T-helper 2 cell treated with Interferon-gamma antibody and Interleukin-4, amounts not matched to agents 5 μg/mL and 100 μg/mL, for 36 hours (primary cell): ENCODE data around the gene MANBA.

Experiments
- DNase-seq: peaks from one replicate; pipeline ENCODE4 v3.0.0; 2021; ENCODE audit warnings: low spot score
- H3K27ac Mint-ChIP-seq: one replicate; pipeline ENCODE4 v1.8.0; 2021; ENCODE audit warnings: mild to moderate bottlenecking, mixed read lengths
- H3K27me3 Mint-ChIP-seq: one replicate; pipeline ENCODE4 v1.8.0; 2021; ENCODE audit warnings: low read depth, mixed read lengths
- H3K36me3 Mint-ChIP-seq: one replicate; pipeline ENCODE4 v1.8.0; 2021; ENCODE audit warnings: low read depth, mixed read lengths
- H3K4me1 Mint-ChIP-seq: one replicate; pipeline ENCODE4 v1.8.0; 2021; ENCODE audit warnings: low read depth, mixed read lengths
- H3K4me3 Mint-ChIP-seq: one replicate; pipeline ENCODE4 v1.8.0; 2022; ENCODE audit warnings: mild to moderate bottlenecking, moderate library complexity, mixed read lengths
- H3K9me3 Mint-ChIP-seq: one replicate; pipeline ENCODE4 v1.8.0; 2021; ENCODE audit warnings: mixed read lengths

The MANBA gene

GRCh38 chr4:102606261-102606660 is 154.5 kb downstream of the MANBA start:
- H3K4me3 Mint-ChIP-seq: no peak overlapping the region
- peaks cover 57% of the 10 kb centered on the region for H3K4me1 Mint-ChIP-seq
- H3K9me3 Mint-ChIP-seq: peaks cover 4% of the 10 kb centered on the region
- H3K27ac Mint-ChIP-seq: no peak overlapping the region
- DNase-seq: no peak
- H3K27me3 Mint-ChIP-seq: no peaks in the 10 kb centered on the region
- H3K36me3 Mint-ChIP-seq: peaks cover 86% of the 10 kb centered on the region

GRCh38 chr4:102604222-102604940 is 156.4 kb downstream of the MANBA start:
- H3K9me3 Mint-ChIP-seq: peaks cover 4% of the 10 kb centered on the region
- no peaks in the 10 kb centered on the region for H3K27me3 Mint-ChIP-seq
- no peak for DNase-seq
- H3K27ac Mint-ChIP-seq: peak overlapping the region; percentile 31
- peak overlapping the region; percentile 29 for H3K4me3 Mint-ChIP-seq
- peaks cover 53% of the 10 kb centered on the region for H3K4me1 Mint-ChIP-seq
- H3K36me3 Mint-ChIP-seq: peaks cover 85% of the 10 kb centered on the region

GRCh38 chr4:102601586-102602227 is 159.1 kb downstream of the MANBA start:
- no peak overlapping the region for H3K4me3 Mint-ChIP-seq
- no peak for DNase-seq
- H3K27me3 Mint-ChIP-seq: no peaks in the 10 kb centered on the region
- peaks cover 4% of the 10 kb centered on the region for H3K9me3 Mint-ChIP-seq
- H3K36me3 Mint-ChIP-seq: peaks cover 85% of the 10 kb centered on the region
- no peak overlapping the region for H3K27ac Mint-ChIP-seq
- peaks cover 57% of the 10 kb centered on the region for H3K4me1 Mint-ChIP-seq

- H3K4me1 Mint-ChIP-seq: peaks cover 65% of the 10 kb centered on the region
- DNase-seq: no peak
- H3K4me3 Mint-ChIP-seq: no peak overlapping the region
- H3K36me3 Mint-ChIP-seq: peaks cover 88% of the 10 kb centered on the region
- H3K27ac Mint-ChIP-seq: no peak overlapping the region
- H3K9me3 Mint-ChIP-seq: peaks cover 4% of the 10 kb centered on the region
- H3K27me3 Mint-ChIP-seq: no peaks in the 10 kb centered on the region
These were observed 160.1 kb downstream of the MANBA start for GRCh38 chr4:102600689-102601088.

- no peak overlapping the region for H3K27ac Mint-ChIP-seq
- peaks cover 87% of the 10 kb centered on the region for H3K36me3 Mint-ChIP-seq
- no peak for DNase-seq
- no peak overlapping the region for H3K4me3 Mint-ChIP-seq
- H3K27me3 Mint-ChIP-seq: no peaks in the 10 kb centered on the region
- H3K9me3 Mint-ChIP-seq: peaks cover 4% of the 10 kb centered on the region
- H3K4me1 Mint-ChIP-seq: peaks cover 66% of the 10 kb centered on the region
These were observed 160.9 kb downstream of the MANBA start for GRCh38 chr4:102599886-102600285.

- DNase-seq: no peak
- peaks cover 87% of the 10 kb centered on the region for H3K36me3 Mint-ChIP-seq
- peak overlapping the region; percentile 73 for H3K4me3 Mint-ChIP-seq
- H3K4me1 Mint-ChIP-seq: peaks cover 65% of the 10 kb centered on the region
- no peaks in the 10 kb centered on the region for H3K27me3 Mint-ChIP-seq
- peak overlapping the region; percentile 92 for H3K27ac Mint-ChIP-seq
- H3K9me3 Mint-ChIP-seq: peaks cover 2% of the 10 kb centered on the region
These were observed 161.3 kb downstream of the MANBA start for GRCh38 chr4:102599455-102599854.

GRCh38 chr4:102598762-102599374 is 161.9 kb downstream of the MANBA start:
- Mint-ChIP-seq H3K9me3 (no peaks in the 10 kb centered on the region), H3K4me3 (peak overlapping the region; percentile 73), H3K27me3 (no peaks in the 10 kb centered on the region), H3K36me3 (peaks cover 88% of the 10 kb centered on the region), H3K4me1 (peaks cover 67% of the 10 kb centered on the region), H3K27ac (peak overlapping the region; percentile 92)
- DNase-seq: no peak

GRCh38 chr4:102598086-102598761 is 162.5 kb downstream of the MANBA start:
- Mint-ChIP-seq H3K36me3 (peaks cover 84% of the 10 kb centered on the region), H3K27ac (peak overlapping the region; percentile 92), H3K9me3 (no peaks in the 10 kb centered on the region), H3K4me1 (peaks cover 66% of the 10 kb centered on the region), H3K27me3 (no peaks in the 10 kb centered on the region), H3K4me3 (peak overlapping the region; percentile 73)
- no peak for DNase-seq

GRCh38 chr4:102596532-102596931 is 164.2 kb downstream of the MANBA start:
- H3K27me3 Mint-ChIP-seq: no peaks in the 10 kb centered on the region
- H3K27ac Mint-ChIP-seq: peak overlapping the region; percentile 61
- H3K9me3 Mint-ChIP-seq: peaks cover 6% of the 10 kb centered on the region
- no peak for DNase-seq
- peak overlapping the region; percentile 8 for H3K4me3 Mint-ChIP-seq
- peaks cover 90% of the 10 kb centered on the region for H3K36me3 Mint-ChIP-seq
- H3K4me1 Mint-ChIP-seq: peaks cover 81% of the 10 kb centered on the region

GRCh38 chr4:102594000-102594399 is 166.8 kb downstream of the MANBA start:
- Mint-ChIP-seq H3K27me3 (no peaks in the 10 kb centered on the region), H3K27ac (peak overlapping the region; percentile 81), H3K4me3 (peak overlapping the region; percentile 59), H3K4me1 (peaks cover 86% of the 10 kb centered on the region), H3K9me3 (peaks cover 18% of the 10 kb centered on the region), H3K36me3 (peaks cover 93% of the 10 kb centered on the region)
- no peak for DNase-seq

- Mint-ChIP-seq H3K27ac (peak overlapping the region; percentile 82), H3K36me3 (peaks cover 91% of the 10 kb centered on the region), H3K27me3 (no peaks in the 10 kb centered on the region), H3K4me3 (peak overlapping the region; percentile 56), H3K9me3 (peaks cover 18% of the 10 kb centered on the region), H3K4me1 (peaks cover 85% of the 10 kb centered on the region)
- DNase-seq: no peak
These were observed 167.6 kb downstream of the MANBA start for GRCh38 chr4:102593147-102593546.

GRCh38 chr4:102592256-102592655 is 168.5 kb downstream of the MANBA start:
- H3K27me3 Mint-ChIP-seq: no peaks in the 10 kb centered on the region
- peaks cover 18% of the 10 kb centered on the region for H3K9me3 Mint-ChIP-seq
- peaks cover 91% of the 10 kb centered on the region for H3K36me3 Mint-ChIP-seq
- H3K27ac Mint-ChIP-seq: peak overlapping the region; percentile 82
- peak overlapping the region; percentile 56 for H3K4me3 Mint-ChIP-seq
- DNase-seq: no peak
- H3K4me1 Mint-ChIP-seq: peaks cover 85% of the 10 kb centered on the region

GRCh38 chr4:102589743-102590142 is 171.0 kb downstream of the MANBA start:
- peak overlapping the region; percentile 88 for H3K27ac Mint-ChIP-seq
- peaks cover 92% of the 10 kb centered on the region for H3K4me1 Mint-ChIP-seq
- DNase-seq: no peak
- peaks cover 18% of the 10 kb centered on the region for H3K9me3 Mint-ChIP-seq
- peak overlapping the region; percentile 78 for H3K4me3 Mint-ChIP-seq
- peaks cover 87% of the 10 kb centered on the region for H3K36me3 Mint-ChIP-seq
- H3K27me3 Mint-ChIP-seq: no peaks in the 10 kb centered on the region

- Mint-ChIP-seq H3K36me3 (peaks cover 85% of the 10 kb centered on the region), H3K4me3 (peak overlapping the region; percentile 55), H3K9me3 (peaks cover 12% of the 10 kb centered on the region), H3K4me1 (peaks cover 81% of the 10 kb centered on the region), H3K27ac (peak overlapping the region; percentile 91), H3K27me3 (no peaks in the 10 kb centered on the region)
- peak; percentile 60 for DNase-seq
These were observed 174.1 kb downstream of the MANBA start for GRCh38 chr4:102586644-102587021.
